ENCODE measurements around the gene OR1Q1.

- no peak for TF ChIP-seq CTCF (IDR thresholded peaks at IDR 0.05)
- no peak for TF ChIP-seq ZMAT4 (CRISPR knock-in tag; IDR thresholded peaks at IDR 0.05)
- TF ChIP-seq CBFB (CRISPR knock-in tag; IDR thresholded peaks at IDR 0.05; ENCODE audit: low read depth): no peak
- TF ChIP-seq CDX4 (CRISPR knock-in tag; IDR thresholded peaks at IDR 0.05; ENCODE audit: borderline replicate concordance): no peak
- TF ChIP-seq ZNF232 (CRISPR knock-in tag; IDR thresholded peaks at IDR 0.05): no peak
These were observed 8.8 kb upstream of the OR1Q1 start for GRCh38 chr9:122605691-122606090.

Measured in WTC11 (cell line).